HEK293 (cell line): ENCODE measurements around the gene ZNF595.

ENCODE experiments used
- CTCF ChIA-PET: fragments of 350-600 bp; formaldehyde crosslinking; extraction: SDS; loops from one replicate; lab custom pipeline; 2021; ENCODE audit warnings: antibody characterized with exemption; lab: Yijun Ruan, JAX
- POLR2A ChIA-PET: fragments of 300-600 bp; formaldehyde crosslinking; extraction: SDS; loops from one replicate; lab custom pipeline; 2020; ENCODE audit warnings: antibody characterized with exemption, inconsistent platforms; lab: Yijun Ruan, JAX
- H3K27ac ChIP-seq: fragments of 200-500 bp; sonication (Bioruptor generic); 2 replicates; pipeline ENCODE4 v1.5.1; 2014; ENCODE audit warnings: low read depth, low read length, control low read depth, inconsistent platforms; ENCODE audit errors: extremely low read depth
- H3K36me3 ChIP-seq, 2 experiments: fragments of 200-500 bp in 1 of 2; sonication (Bioruptor generic) in 1 of 2; 1 replicate in 1 of 2; 2 replicates in 1 of 2; pipeline ENCODE4 v1.5.1; 2014 to 2017; ENCODE audit warnings: inconsistent platforms in 2 of 2, low read length in 2 of 2; ENCODE audit not compliant: control insufficient read depth in 2 of 2, insufficient read depth in 1 of 2
- H3K4me1 ChIP-seq: fragments of 200-500 bp; sonication (Bioruptor generic); 2 replicates; pipeline ENCODE4 v1.5.1; 2014; ENCODE audit warnings: mild to moderate bottlenecking, low read length, inconsistent platforms; ENCODE audit not compliant: control insufficient read depth, insufficient read depth
- H3K4me3 ChIP-seq: 2 replicates; pipeline ENCODE4 v1.5.1; 2011; ENCODE audit warnings: low read depth, mild to moderate bottlenecking, control low read depth, low read length, moderate library complexity
- H3K9me3 ChIP-seq: fragments of 200-500 bp; sonication (Bioruptor generic); 2 replicates; pipeline ENCODE4 v1.5.1; 2014; ENCODE audit warnings: low read depth, low read length, inconsistent platforms; ENCODE audit not compliant: control insufficient read depth, insufficient read depth
- BCL11A ChIP-seq: fragments of 450-650 bp; formaldehyde crosslinking; IDR thresholded peaks from 2 replicates; pipeline ENCODE4 v1.5.1; 2016; ENCODE audit warnings: low read depth, missing biosample characterization, missing genetic modification characterization
- GLI4 ChIP-seq: fragments of 450-650 bp; formaldehyde crosslinking; IDR thresholded peaks from 2 replicates; pipeline ENCODE4 v1.5.1; 2016; ENCODE audit warnings: missing biosample characterization, missing genetic modification characterization
- HOXA7 ChIP-seq: sonication (generic); formaldehyde crosslinking; IDR thresholded peaks from 2 replicates; pipeline ENCODE4 v1.8.1; 2022; ENCODE audit warnings: missing genetic modification reagents, borderline replicate concordance
- PBX3 ChIP-seq: sonication (generic); formaldehyde crosslinking; IDR thresholded peaks from 2 replicates; pipeline ENCODE4 v1.8.1; 2022; ENCODE audit warnings: mild to moderate bottlenecking, moderate library complexity, missing genetic modification reagents
- PRDM1 ChIP-seq: fragments of 450-650 bp; formaldehyde crosslinking; IDR thresholded peaks from 2 replicates; pipeline ENCODE4; 2016; ENCODE audit warnings: missing biosample characterization, missing genetic modification characterization
- PRDM6 ChIP-seq: fragments of 450-650 bp; formaldehyde crosslinking; IDR thresholded peaks from 2 replicates; pipeline ENCODE4 v1.5.1; 2017; ENCODE audit warnings: missing biosample characterization, missing genetic modification characterization
- RBAK ChIP-seq: fragments of 450-650 bp; formaldehyde crosslinking; IDR thresholded peaks from 2 replicates; pipeline ENCODE4 v1.5.1; 2016; ENCODE audit warnings: missing biosample characterization, missing genetic modification characterization
- SCRT1 ChIP-seq: fragments of 450-650 bp; formaldehyde crosslinking; IDR thresholded peaks from 2 replicates; pipeline ENCODE4 v1.5.1; 2016; ENCODE audit warnings: missing biosample characterization, missing genetic modification characterization, borderline replicate concordance
- YY1 ChIP-seq: fragments of 450-650 bp; formaldehyde crosslinking; IDR thresholded peaks from 2 replicates; pipeline ENCODE4 v1.5.1; 2018; ENCODE audit warnings: missing biosample characterization, missing genetic modification characterization
- YY2 ChIP-seq: fragments of 450-650 bp; formaldehyde crosslinking; IDR thresholded peaks from 2 replicates; pipeline ENCODE4 v1.5.1; 2016; ENCODE audit warnings: missing biosample characterization, missing genetic modification characterization
- ZBTB1 ChIP-seq: fragments of 450-650 bp; formaldehyde crosslinking; IDR thresholded peaks from 2 replicates; pipeline ENCODE4 v1.5.1; 2016; ENCODE audit warnings: missing biosample characterization, missing genetic modification characterization
- ZNF121 ChIP-seq: fragments of 450-650 bp; formaldehyde crosslinking; IDR thresholded peaks from 2 replicates; pipeline ENCODE4 v1.5.1; 2016; ENCODE audit warnings: missing biosample characterization, missing genetic modification characterization
- ZNF174 ChIP-seq: fragments of 450-650 bp; formaldehyde crosslinking; IDR thresholded peaks from 2 replicates; pipeline ENCODE4 v1.5.0; 2017; ENCODE audit warnings: missing biosample characterization, mild to moderate bottlenecking, missing genetic modification characterization
- ZNF211 ChIP-seq: fragments of 450-650 bp; formaldehyde crosslinking; IDR thresholded peaks from 2 replicates; pipeline ENCODE4 v1.5.1; 2016; ENCODE audit warnings: low read depth, missing biosample characterization, missing genetic modification characterization
- ZNF280C ChIP-seq: fragments of 450-650 bp; formaldehyde crosslinking; IDR thresholded peaks from 2 replicates; pipeline ENCODE4 v1.5.1; 2016; ENCODE audit warnings: missing biosample characterization, missing genetic modification characterization
- ZNF302 ChIP-seq: fragments of 450-650 bp; formaldehyde crosslinking; IDR thresholded peaks from 2 replicates; pipeline ENCODE4 v1.5.1; 2016; ENCODE audit warnings: missing biosample characterization, missing genetic modification characterization, low read depth
- ZNF394 ChIP-seq: fragments of 450-650 bp; formaldehyde crosslinking; IDR thresholded peaks from 2 replicates; pipeline ENCODE4 v1.5.1; 2016; ENCODE audit warnings: missing biosample characterization, missing genetic modification characterization, mild to moderate bottlenecking, moderate library complexity, borderline replicate concordance
- ZNF530 ChIP-seq: fragments of 450-650 bp; formaldehyde crosslinking; IDR thresholded peaks from 2 replicates; pipeline ENCODE4 v1.5.1; 2016; ENCODE audit warnings: low read depth, missing biosample characterization, missing genetic modification characterization
- ZNF548 ChIP-seq: fragments of 450-650 bp; formaldehyde crosslinking; IDR thresholded peaks from 2 replicates; pipeline ENCODE4 v1.5.1; 2016; ENCODE audit warnings: missing biosample characterization, missing genetic modification characterization
- ZNF561 ChIP-seq: fragments of 450-650 bp; IDR thresholded peaks from 2 replicates; pipeline ENCODE4 v1.5.1; 2018; ENCODE audit warnings: missing biosample characterization, missing genetic modification characterization, borderline replicate concordance
- ZNF600 ChIP-seq: fragments of 450-650 bp; formaldehyde crosslinking; IDR thresholded peaks from 2 replicates; pipeline ENCODE4 v1.5.1; 2016; ENCODE audit warnings: missing biosample characterization, missing genetic modification characterization
- ZNF621 ChIP-seq: fragments of 450-650 bp; formaldehyde crosslinking; IDR thresholded peaks from 2 replicates; pipeline ENCODE4 v1.5.1; 2017; ENCODE audit warnings: missing biosample characterization, missing genetic modification characterization
- ZNF654 ChIP-seq: fragments of 450-650 bp; formaldehyde crosslinking; IDR thresholded peaks from 2 replicates; pipeline ENCODE4 v1.5.1; 2016; ENCODE audit warnings: low read depth, missing biosample characterization, missing genetic modification characterization
- ZNF707 ChIP-seq: fragments of 450-650 bp; formaldehyde crosslinking; IDR thresholded peaks from 2 replicates; pipeline ENCODE4 v1.5.1; 2016; ENCODE audit warnings: missing biosample characterization, missing genetic modification characterization
- ZSCAN5A ChIP-seq: fragments of 450-650 bp; formaldehyde crosslinking; IDR thresholded peaks from 2 replicates; pipeline ENCODE4 v1.5.1; 2016; ENCODE audit warnings: missing biosample characterization, missing genetic modification characterization

Gene ZNF595

GRCh38 chr4:116499-116898, 63.4 kb downstream of the ZNF595 start:
- Histone ChIP-seq H3K27ac (no peak overlapping the region), H3K9me3 (no peaks in the 10 kb centered on the region), H3K4me3 (no peak overlapping the region), H3K4me1 (no peaks in the 10 kb centered on the region), H3K36me3 (no peaks in the 10 kb centered on the region)
- ChIA-PET POLR2A (interaction anchor here (1.3 kb wide), 1 partner anchor 8 kb away, joined by 3 read pairs; the partner anchor contains the start of gene ZNF718), CTCF (no interaction called here)
- no peak for TF ChIP-seq HOXA7 (CRISPR knock-in tag)
- no peak for TF ChIP-seq ZNF530 (tag by site-specific recombination)
- TF ChIP-seq ZNF211 (tag by site-specific recombination) = no peak
- no peak for TF ChIP-seq ZNF621 (tag by site-specific recombination)
- TF ChIP-seq ZNF548 = no peak
- no peak for TF ChIP-seq GLI4 (tag by site-specific recombination)

DNA sequence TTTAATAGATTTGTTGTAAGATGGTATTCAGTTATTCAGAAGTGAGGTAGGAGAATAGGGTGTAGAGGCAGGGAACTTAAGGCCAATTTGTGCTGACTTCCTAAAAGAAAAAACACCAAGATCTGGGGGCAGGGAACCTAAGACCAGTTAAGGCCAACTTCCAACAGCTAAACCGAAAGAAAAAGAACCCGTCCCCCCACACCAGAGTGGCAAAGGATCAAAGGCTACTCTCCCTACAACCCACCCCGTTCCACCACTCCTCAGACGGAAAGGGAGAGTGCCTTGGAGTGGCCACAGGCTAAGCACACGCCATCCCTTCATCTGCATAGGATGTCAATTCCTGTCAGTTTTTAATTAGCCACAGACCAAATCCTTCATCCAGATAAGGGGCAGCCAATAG, 67.5 kb downstream of the ZNF595 start:
- Histone ChIP-seq H3K27ac (no peak overlapping the region), H3K4me3 (no peak overlapping the region), H3K4me1 (no peaks in the 10 kb centered on the region), H3K36me3 (peaks cover 0 to 5% of the 10 kb centered on the region in 2 experiments; a peak in 1 of 3 replicates), H3K9me3 (no peaks in the 10 kb centered on the region)
- TF ChIP-seq ZNF621 (tag by site-specific recombination) = no peak
- no peak for TF ChIP-seq ZNF121
- no peak for TF ChIP-seq SCRT1
- TF ChIP-seq ZBTB1 = no peak
- no peak for TF ChIP-seq ZNF654 (tag by site-specific recombination)
- TF ChIP-seq ZNF174 (tag by site-specific recombination) = no peak
- no peak for TF ChIP-seq ZNF394 (tag by site-specific recombination)
- TF ChIP-seq PRDM1 (tag by site-specific recombination) = no peak
- no peak for TF ChIP-seq YY2 (tag by site-specific recombination)
- TF ChIP-seq ZNF561 (tag by site-specific recombination) = no peak
- TF ChIP-seq ZNF707 (tag by site-specific recombination) = no peak
- POLR2A ChIA-PET = no interaction called here
- CTCF ChIA-PET = no interaction called here

- Histone ChIP-seq H3K9me3 (no peaks in the 10 kb centered on the region), H3K36me3 (peaks cover 0 to 14% of the 10 kb centered on the region in 2 experiments; a peak in 1 of 3 replicates), H3K27ac (no peak overlapping the region)
- TF ChIP-seq YY1 (tag by site-specific recombination) (no peak), ZNF280C (tag by site-specific recombination) (no peak), ZNF600 (tag by site-specific recombination) (no peak), ZNF211 (tag by site-specific recombination) (no peak), ZSCAN5A (tag by site-specific recombination) (no peak), ZNF302 (tag by site-specific recombination) (no peak), RBAK (tag by site-specific recombination) (no peak), PBX3 (CRISPR knock-in tag) (no peak), BCL11A (tag by site-specific recombination) (no peak), PRDM6 (tag by site-specific recombination) (no peak)
- TF ChIP-seq, all 188 proteins: peak for 0
- Histone ChIP-seq H3K4me3 (no peak overlapping the region), H3K4me1 (no peaks in the 10 kb centered on the region)
- POLR2A ChIA-PET = no interaction called here
- CTCF ChIA-PET = no interaction called here
These were observed 68.4 kb downstream of the ZNF595 start for GRCh38 chr4:121408-122084.
